WTC11 (cell line): ENCODE results near the gene MCM3AP. TPM values are rescaled to one million over a fixed set of nuclear protein-coding genes. Genes with fewer than 3 reads are reported as not detected.

Source experiments
- ATAC-seq: fragments of 200-7000 bp; cut with Tn5 transposase; 2 replicates; pipeline ENCODE4 v1.10.0; 2021; ENCODE audit warnings: mild to moderate bottlenecking, moderate library complexity
- CTCF ChIA-PET: fragments of 300-600 bp; sonication (Branson Sonifier 250); formaldehyde crosslinking; loops from one replicate; lab custom pipeline; 2021; ENCODE audit warnings: antibody characterized with exemption; lab: Charles Lee
- POLR2A ChIA-PET: fragments of 350-600 bp; sonication (Branson Sonifier 250); formaldehyde crosslinking; loops from one replicate; lab custom pipeline; 2021; ENCODE audit warnings: antibody characterized with exemption; lab: Charles Lee
- DNase-seq: peaks from one replicate; pipeline ENCODE4 v3.0.0; 2021; ENCODE audit warnings: low spot score
- H3K27ac Mint-ChIP-seq: 2 replicates; pipeline ENCODE4 v1.8.0; 2021; ENCODE audit warnings: mixed read lengths
- H3K27me3 Mint-ChIP-seq: 2 replicates; pipeline ENCODE4 v1.8.0; 2021; ENCODE audit warnings: low read depth, mild to moderate bottlenecking, moderate library complexity, mixed read lengths
- H3K36me3 Mint-ChIP-seq: 2 replicates; pipeline ENCODE4 v1.8.0; 2021; ENCODE audit warnings: mixed read lengths
- H3K4me1 Mint-ChIP-seq: 2 replicates; pipeline ENCODE4 v1.8.0; 2022; ENCODE audit warnings: mixed read lengths
- H3K4me3 Mint-ChIP-seq: 2 replicates; pipeline ENCODE4 v1.8.0; 2021; ENCODE audit warnings: mild to moderate bottlenecking, moderate library complexity, mixed read lengths
- H3K9me3 Mint-ChIP-seq: 2 replicates; pipeline ENCODE4 v1.8.0; 2021; ENCODE audit warnings: mixed read lengths
- CREB1 ChIP-seq: sonication (generic); formaldehyde crosslinking; IDR thresholded peaks from 2 replicates; pipeline ENCODE4 v1.8.0; 2023; ENCODE audit warnings: mild to moderate bottlenecking, missing genetic modification reagents
- CREM ChIP-seq: sonication (generic); formaldehyde crosslinking; IDR thresholded peaks from 2 replicates; pipeline ENCODE4 v1.8.1; 2022; ENCODE audit warnings: mild to moderate bottlenecking, missing genetic modification reagents, moderate library complexity
- ESRRA ChIP-seq: sonication (generic); formaldehyde crosslinking; IDR thresholded peaks from 2 replicates; pipeline ENCODE4 v1.8.1; 2022; ENCODE audit warnings: mild to moderate bottlenecking, missing genetic modification reagents, borderline replicate concordance
- ETV6 ChIP-seq: sonication (generic); formaldehyde crosslinking; IDR thresholded peaks from 2 replicates; pipeline ENCODE4 v1.8.1; 2022; ENCODE audit warnings: mild to moderate bottlenecking, missing genetic modification reagents
- HMGA2 ChIP-seq: fragments of 250-450 bp; sonication (Bioruptor Pico); IDR thresholded peaks from 2 replicates; pipeline ENCODE4 v1.4.0; 2021; ENCODE audit warnings: mild to moderate bottlenecking, moderate library complexity
- IRF1 ChIP-seq: sonication (generic); formaldehyde crosslinking; IDR thresholded peaks from 2 replicates; pipeline ENCODE4 v1.8.0; 2023; ENCODE audit warnings: missing genetic modification reagents
- IRF2 ChIP-seq: sonication (generic); formaldehyde crosslinking; IDR thresholded peaks from 2 replicates; pipeline ENCODE4 v1.8.0; 2022; ENCODE audit warnings: low read depth, missing genetic modification reagents, borderline replicate concordance
- JUN ChIP-seq: sonication (generic); formaldehyde crosslinking; IDR thresholded peaks from 2 replicates; pipeline ENCODE4 v1.8.0; 2023; ENCODE audit warnings: mild to moderate bottlenecking, missing genetic modification reagents
- PRDM15 ChIP-seq: sonication (generic); formaldehyde crosslinking; IDR thresholded peaks from 2 replicates; pipeline ENCODE4 v1.8.0; 2022; ENCODE audit warnings: missing genetic modification reagents
- RORB ChIP-seq: fragments of 250-450 bp; sonication (Bioruptor Pico); IDR thresholded peaks from 2 replicates; pipeline ENCODE4 v1.9.0; 2021; ENCODE audit warnings: mild to moderate bottlenecking
- SMAD3 ChIP-seq: sonication (generic); formaldehyde crosslinking; IDR thresholded peaks from 2 replicates; pipeline ENCODE4 v1.8.0; 2022; ENCODE audit warnings: missing genetic modification reagents, mild to moderate bottlenecking, borderline replicate concordance
- STAT6 ChIP-seq: sonication (generic); formaldehyde crosslinking; conservative IDR thresholded peaks from 2 replicates; pipeline ENCODE4 v1.8.1; 2023; ENCODE audit warnings: mild to moderate bottlenecking, low read depth, missing genetic modification reagents, moderate library complexity
- TP53 ChIP-seq: sonication (generic); formaldehyde crosslinking; IDR thresholded peaks from 2 replicates; pipeline ENCODE4 v1.8.1; 2023; ENCODE audit warnings: mild to moderate bottlenecking, missing genetic modification reagents
- ZNF396 ChIP-seq: fragments of 250-450 bp; sonication (Bioruptor Pico); IDR thresholded peaks from 2 replicates; pipeline ENCODE4 v1.8.0; 2021; ENCODE audit warnings: mild to moderate bottlenecking, moderate library complexity, borderline replicate concordance
- total RNA-seq: library from RNA; stranded (reverse); gene quantifications from 3 replicates; pipeline ENCODE4 v1.2.3, GENCODE V29; 2021
- TF ChIP-seq, protein P1 (sequence below): fragments of 250-450 bp; sonication (Bioruptor Pico); IDR thresholded peaks from 2 replicates; pipeline ENCODE4 v2.1.2; 2022; ENCODE audit warnings: mild to moderate bottlenecking, moderate library complexity
- TF ChIP-seq, protein P2 (sequence below): sonication (generic); formaldehyde crosslinking; IDR thresholded peaks from 2 replicates; pipeline ENCODE4 v1.8.1; 2023; ENCODE audit warnings: mild to moderate bottlenecking, moderate library complexity, missing genetic modification reagents
- TF ChIP-seq, protein P3 (sequence below): sonication (generic); formaldehyde crosslinking; IDR thresholded peaks from 2 replicates; pipeline ENCODE4 v1.8.1; 2023; ENCODE audit warnings: mild to moderate bottlenecking, missing genetic modification reagents
- TF ChIP-seq, protein P4 (sequence below): sonication (generic); formaldehyde crosslinking; IDR thresholded peaks from 2 replicates; pipeline ENCODE4 v1.8.0; 2022; ENCODE audit warnings: mild to moderate bottlenecking, missing genetic modification reagents
- TF ChIP-seq, protein P5 (sequence below): sonication (generic); formaldehyde crosslinking; IDR thresholded peaks from 2 replicates; pipeline ENCODE4 v1.8.0; 2022; ENCODE audit warnings: mild to moderate bottlenecking, missing genetic modification reagents

The MCM3AP gene
- total RNA-seq, 1 experiment from 2014 or later, result 167 TPM

DNA sequence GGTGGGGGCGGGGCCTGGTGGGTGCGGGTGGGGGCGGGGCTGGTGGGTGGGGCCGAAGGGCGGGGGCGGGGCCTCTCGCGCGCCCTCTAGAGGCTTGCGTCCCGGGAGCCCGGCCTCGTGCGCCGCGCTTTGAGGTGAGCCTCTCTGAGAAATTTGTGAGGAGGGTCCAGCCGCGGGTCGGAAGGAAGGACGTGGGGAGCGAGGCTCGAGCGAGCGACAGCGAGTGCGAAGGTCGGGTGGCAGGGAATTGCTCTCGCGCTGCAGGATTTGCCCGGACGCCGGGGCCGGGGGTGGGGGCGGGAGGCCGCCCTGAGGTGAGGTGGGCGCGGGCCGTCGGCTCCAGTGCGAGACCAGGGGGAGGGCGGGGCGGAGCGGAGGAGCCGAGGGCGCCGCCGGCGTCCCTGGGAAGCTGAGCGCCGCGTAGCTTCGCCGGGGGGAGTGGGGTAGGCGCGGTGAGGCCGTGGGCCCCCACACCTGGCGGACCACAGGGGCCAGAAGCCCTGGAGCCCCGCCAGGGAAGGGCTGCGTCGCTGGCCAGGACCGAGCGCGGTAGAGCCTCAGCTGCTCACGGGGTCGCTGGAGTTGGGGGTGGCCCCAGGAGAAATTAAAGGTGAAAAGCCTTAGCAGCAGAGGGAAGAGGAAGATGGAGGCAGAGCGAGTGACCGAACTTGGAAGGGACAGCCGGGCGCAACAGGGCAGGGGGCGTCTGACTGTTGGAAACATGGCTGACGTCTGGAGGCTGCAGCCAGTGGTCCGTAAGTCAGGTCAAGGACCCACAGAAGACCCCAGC lies 56.1 kb downstream of the MCM3AP start:
- no peak for DNase-seq
- H3K9me3 Mint-ChIP-seq, result peaks cover 57% of the 10 kb centered on the region
- peaks cover 22% of the 10 kb centered on the region for H3K27me3 Mint-ChIP-seq
- ATAC-seq, result peak; percentile 14
- peak overlapping the region; percentile 89 for H3K4me3 Mint-ChIP-seq
- ChIA-PET CTCF (interaction anchor here (0.6 to 2.4 kb wide), 5 partner anchors 11 to 150 kb away, joined by 3 to 11 read pairs (median 3); no protein-coding TSS in a partner anchor), POLR2A (no interaction called here)
- peaks cover 78% of the 10 kb centered on the region for H3K36me3 Mint-ChIP-seq
- peak overlapping the region; percentile 99 for H3K27ac Mint-ChIP-seq
- peaks cover 27% of the 10 kb centered on the region for H3K4me1 Mint-ChIP-seq
- TF ChIP-seq, protein P1, sequence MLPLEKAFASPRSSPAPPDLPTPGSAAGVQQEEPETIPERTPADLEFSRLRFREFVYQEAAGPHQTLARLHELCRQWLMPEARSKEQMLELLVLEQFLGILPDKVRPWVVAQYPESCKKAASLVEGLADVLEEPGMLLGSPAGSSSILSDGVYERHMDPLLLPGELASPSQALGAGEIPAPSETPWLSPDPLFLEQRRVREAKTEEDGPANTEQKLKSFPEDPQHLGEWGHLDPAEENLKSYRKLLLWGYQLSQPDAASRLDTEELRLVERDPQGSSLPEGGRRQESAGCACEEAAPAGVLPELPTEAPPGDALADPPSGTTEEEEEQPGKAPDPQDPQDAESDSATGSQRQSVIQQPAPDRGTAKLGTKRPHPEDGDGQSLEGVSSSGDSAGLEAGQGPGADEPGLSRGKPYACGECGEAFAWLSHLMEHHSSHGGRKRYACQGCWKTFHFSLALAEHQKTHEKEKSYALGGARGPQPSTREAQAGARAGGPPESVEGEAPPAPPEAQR (CRISPR knock-in tag), result no peak
- TF ChIP-seq ETV6, result peak; percentile 77
- TF ChIP-seq TP53, result no peak
- 0 out of 2 replicates have a peak, but pooled peaks have one; percentile 24 for TF ChIP-seq JUN (CRISPR knock-in tag)
- TF ChIP-seq PRDM15 (CRISPR knock-in tag), result 0 out of 2 replicates have a peak, but pooled peaks have one; percentile 33
- TF ChIP-seq, protein P2, sequence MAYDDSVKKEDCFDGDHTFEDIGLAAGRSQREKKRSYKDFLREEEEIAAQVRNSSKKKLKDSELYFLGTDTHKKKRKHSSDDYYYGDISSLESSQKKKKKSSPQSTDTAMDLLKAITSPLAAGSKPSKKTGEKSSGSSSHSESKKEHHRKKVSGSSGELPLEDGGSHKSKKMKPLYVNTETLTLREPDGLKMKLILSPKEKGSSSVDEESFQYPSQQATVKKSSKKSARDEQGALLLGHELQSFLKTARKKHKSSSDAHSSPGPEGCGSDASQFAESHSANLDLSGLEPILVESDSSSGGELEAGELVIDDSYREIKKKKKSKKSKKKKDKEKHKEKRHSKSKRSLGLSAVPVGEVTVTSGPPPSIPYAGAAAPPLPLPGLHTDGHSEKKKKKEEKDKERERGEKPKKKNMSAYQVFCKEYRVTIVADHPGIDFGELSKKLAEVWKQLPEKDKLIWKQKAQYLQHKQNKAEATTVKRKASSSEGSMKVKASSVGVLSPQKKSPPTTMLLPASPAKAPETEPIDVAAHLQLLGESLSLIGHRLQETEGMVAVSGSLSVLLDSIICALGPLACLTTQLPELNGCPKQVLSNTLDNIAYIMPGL, result peak; percentile 56; the same call in 1 of the 2 replicates
- TF ChIP-seq ESRRA (CRISPR knock-in tag), result no peak; the same call in 1 of the 2 replicates
- no peak for TF ChIP-seq RORB
- no peak for TF ChIP-seq IRF2 (CRISPR knock-in tag)
- TF ChIP-seq, protein P3, sequence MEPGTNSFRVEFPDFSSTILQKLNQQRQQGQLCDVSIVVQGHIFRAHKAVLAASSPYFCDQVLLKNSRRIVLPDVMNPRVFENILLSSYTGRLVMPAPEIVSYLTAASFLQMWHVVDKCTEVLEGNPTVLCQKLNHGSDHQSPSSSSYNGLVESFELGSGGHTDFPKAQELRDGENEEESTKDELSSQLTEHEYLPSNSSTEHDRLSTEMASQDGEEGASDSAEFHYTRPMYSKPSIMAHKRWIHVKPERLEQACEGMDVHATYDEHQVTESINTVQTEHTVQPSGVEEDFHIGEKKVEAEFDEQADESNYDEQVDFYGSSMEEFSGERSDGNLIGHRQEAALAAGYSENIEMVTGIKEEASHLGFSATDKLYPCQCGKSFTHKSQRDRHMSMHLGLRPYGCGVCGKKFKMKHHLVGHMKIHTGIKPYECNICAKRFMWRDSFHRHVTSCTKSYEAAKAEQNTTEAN (CRISPR knock-in tag), result no peak
- peak; percentile 67; the same call in 1 of the 2 replicates for TF ChIP-seq SMAD3
- 0 out of 2 replicates have a peak, but pooled peaks have one; percentile 55 for TF ChIP-seq IRF1 (CRISPR knock-in tag)
- no peak for TF ChIP-seq ZNF396 (CRISPR knock-in tag)
- TF ChIP-seq CREB1, result no peak
- TF ChIP-seq CREM (CRISPR knock-in tag), result no peak
- TF ChIP-seq, protein P4, sequence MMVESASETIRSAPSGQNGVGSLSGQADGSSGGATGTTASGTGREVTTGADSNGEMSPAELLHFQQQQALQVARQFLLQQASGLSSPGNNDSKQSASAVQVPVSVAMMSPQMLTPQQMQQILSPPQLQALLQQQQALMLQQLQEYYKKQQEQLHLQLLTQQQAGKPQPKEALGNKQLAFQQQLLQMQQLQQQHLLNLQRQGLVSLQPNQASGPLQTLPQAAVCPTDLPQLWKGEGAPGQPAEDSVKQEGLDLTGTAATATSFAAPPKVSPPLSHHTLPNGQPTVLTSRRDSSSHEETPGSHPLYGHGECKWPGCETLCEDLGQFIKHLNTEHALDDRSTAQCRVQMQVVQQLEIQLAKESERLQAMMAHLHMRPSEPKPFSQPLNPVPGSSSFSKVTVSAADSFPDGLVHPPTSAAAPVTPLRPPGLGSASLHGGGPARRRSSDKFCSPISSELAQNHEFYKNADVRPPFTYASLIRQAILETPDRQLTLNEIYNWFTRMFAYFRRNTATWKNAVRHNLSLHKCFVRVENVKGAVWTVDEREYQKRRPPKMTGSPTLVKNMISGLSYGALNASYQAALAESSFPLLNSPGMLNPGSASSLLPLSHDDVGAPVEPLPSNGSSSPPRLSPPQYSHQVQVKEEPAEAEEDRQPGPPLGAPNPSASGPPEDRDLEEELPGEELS (CRISPR knock-in tag), result peak; percentile 57; the same call in 1 of the 2 replicates
- TF ChIP-seq HMGA2, result no peak
- TF ChIP-seq STAT6 (CRISPR knock-in tag), result no peak
- TF ChIP-seq, protein P5, sequence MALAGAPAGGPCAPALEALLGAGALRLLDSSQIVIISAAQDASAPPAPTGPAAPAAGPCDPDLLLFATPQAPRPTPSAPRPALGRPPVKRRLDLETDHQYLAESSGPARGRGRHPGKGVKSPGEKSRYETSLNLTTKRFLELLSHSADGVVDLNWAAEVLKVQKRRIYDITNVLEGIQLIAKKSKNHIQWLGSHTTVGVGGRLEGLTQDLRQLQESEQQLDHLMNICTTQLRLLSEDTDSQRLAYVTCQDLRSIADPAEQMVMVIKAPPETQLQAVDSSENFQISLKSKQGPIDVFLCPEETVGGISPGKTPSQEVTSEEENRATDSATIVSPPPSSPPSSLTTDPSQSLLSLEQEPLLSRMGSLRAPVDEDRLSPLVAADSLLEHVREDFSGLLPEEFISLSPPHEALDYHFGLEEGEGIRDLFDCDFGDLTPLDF (CRISPR knock-in tag), result no peak
